HG02870 (cell line): ENCODE results near the gene HOXD9.

Experiments used
- ATAC-seq: cut with Tn5 transposase; IDR thresholded peaks from one replicate; pipeline ENCODE4 v1.9.1; 2021; ENCODE audit warnings: mild to moderate bottlenecking, moderate library complexity; ENCODE audit not compliant: unreplicated experiment

HOXD9 gene

DNA sequence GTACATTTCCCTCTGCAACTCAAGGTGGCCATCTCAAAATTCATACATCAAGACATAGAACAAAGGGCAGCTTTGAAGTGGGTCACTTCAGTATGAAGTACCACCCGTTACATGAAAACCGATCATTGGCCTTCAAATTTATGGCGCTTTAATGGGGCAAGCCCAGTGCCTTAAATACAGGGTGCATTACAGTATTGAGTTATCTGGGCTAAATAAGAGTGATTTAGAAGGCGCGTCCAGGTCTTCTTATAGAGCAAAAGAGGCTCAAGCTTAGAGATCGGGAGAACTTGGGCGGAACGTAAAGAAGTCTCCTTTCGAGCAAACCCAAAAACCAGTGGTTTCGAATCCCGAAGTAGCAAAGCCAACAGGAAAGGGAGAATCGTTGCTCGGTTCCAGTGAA is 41.7 kb downstream of the HOXD9 start:
- no peak for ATAC-seq

- no peak for ATAC-seq
Measured at GRCh38 chr2:176164611-176165369, 42.3 kb downstream of the HOXD9 start.

DNA sequence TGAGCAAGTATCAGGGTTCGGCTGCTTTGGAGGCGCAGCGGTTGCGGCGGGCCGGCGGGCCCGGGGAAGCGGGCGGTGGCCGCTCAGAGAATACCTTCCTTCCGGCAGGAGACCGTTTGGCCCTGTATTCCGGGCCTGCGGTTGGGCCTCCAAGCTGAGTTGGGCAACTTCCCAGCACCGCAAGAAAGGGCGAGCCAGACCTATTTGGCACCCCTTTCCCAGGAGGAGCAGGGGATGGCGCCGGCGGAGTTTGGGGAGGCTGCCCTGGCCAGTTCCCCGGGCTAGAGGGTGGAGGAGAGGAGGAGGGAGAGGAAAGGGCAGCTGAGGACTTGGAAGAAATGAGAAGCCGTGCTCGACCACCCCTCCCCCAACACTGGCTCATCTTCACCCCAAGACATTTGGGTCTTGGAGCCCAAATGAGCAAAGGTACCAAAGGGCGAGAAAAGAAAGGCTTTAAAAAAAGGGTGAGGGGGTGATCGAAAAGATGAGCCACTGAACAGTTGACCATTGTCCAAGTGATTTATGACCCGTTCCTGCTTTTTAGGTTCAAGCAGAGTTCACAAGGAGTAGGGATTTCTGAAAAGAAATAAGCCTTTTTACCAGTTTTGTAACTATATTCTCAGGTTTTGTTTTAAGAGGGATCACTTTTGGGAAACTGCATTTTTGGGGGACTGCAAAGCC is 43.0 kb downstream of the HOXD9 start:
- no peak for ATAC-seq

GRCh38 chr2:176166272-176166671 is 43.8 kb downstream of the HOXD9 start:
- ATAC-seq: no peak

GRCh38 chr2:176167398-176167797 is 44.9 kb downstream of the HOXD9 start:
- ATAC-seq: no peak

- ATAC-seq: no peak
Measured at GRCh38 chr2:176169181-176169580, 46.7 kb downstream of the HOXD9 start.

- no peak for ATAC-seq
Measured at GRCh38 chr2:176169711-176170110, 47.2 kb downstream of the HOXD9 start.

DNA sequence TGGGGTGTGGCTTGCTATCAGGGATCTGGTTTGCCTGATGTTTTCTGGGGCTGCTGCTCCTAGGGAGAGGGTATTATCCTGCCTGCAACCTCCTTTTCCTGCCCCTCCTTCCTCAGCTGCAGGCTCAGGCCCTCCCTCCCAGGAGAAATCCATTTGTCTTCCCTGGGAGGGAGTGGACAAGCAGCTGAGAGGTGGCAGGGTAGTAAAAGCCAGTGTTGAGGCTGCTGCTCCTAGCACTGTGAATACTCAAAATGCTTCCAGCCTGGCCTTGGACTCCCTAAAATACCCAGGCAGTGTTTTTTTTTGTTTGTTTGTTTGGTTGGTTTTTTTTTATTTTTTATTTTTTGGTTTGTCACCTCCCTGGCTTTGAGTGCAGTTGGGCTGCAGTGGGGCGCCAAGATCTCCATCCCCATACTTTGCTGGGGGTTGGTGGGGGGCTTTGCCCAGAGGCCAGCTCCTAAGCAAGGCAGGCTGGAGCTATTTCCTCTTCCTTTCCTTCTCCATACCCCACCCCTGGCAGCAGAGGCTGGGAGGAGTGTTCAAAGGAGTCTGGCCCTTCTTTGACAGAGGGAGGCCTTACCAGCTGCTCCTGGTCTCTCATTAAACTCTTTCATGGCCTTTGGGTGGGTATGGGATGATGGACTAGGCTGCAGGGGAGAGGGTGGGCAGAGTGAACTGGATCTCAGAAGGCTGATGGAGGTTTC is 48.2 kb downstream of the HOXD9 start:
- no peak for ATAC-seq

- no peak for ATAC-seq
Measured at GRCh38 chr2:176171351-176172006, 49.0 kb downstream of the HOXD9 start.

- ATAC-seq: no peak
Measured at GRCh38 chr2:176172007-176172894, 49.7 kb downstream of the HOXD9 start.

GRCh38 chr2:176172895-176173566 is 50.5 kb downstream of the HOXD9 start:
- ATAC-seq: no peak

- no peak for ATAC-seq
Measured at GRCh38 chr2:176173567-176174381, 51.3 kb downstream of the HOXD9 start.

GRCh38 chr2:176174382-176174823 is 51.9 kb downstream of the HOXD9 start:
- no peak for ATAC-seq
